Uterus (tissue), 2 donors: ENCODE data around the gene EPHA4.

Source experiments
- POLR2A ChIP-seq, 2 donors: fragments of 450-650 bp; IDR thresholded peaks; one replicate each; pipeline ENCODE4 v1.6.1; 2016; ENCODE audit warnings: antibody characterized with exemption in 2 of 2, mild to moderate bottlenecking in 1 of 2, moderate library complexity in 1 of 2
- TF ChIP-seq, protein P1 (sequence below), 4 experiments: fragments of 200-600 bp in 2 of 4; fragments of 450-650 bp in 2 of 4; sonication (generic) in 2 of 4; IDR thresholded peaks; one replicate each; pipeline ENCODE4 v1.5.1; 2016 to 2019; ENCODE audit warnings: antibody characterized with exemption in 4 of 4, mild to moderate bottlenecking in 2 of 4, moderate library complexity in 1 of 4

DNA sequence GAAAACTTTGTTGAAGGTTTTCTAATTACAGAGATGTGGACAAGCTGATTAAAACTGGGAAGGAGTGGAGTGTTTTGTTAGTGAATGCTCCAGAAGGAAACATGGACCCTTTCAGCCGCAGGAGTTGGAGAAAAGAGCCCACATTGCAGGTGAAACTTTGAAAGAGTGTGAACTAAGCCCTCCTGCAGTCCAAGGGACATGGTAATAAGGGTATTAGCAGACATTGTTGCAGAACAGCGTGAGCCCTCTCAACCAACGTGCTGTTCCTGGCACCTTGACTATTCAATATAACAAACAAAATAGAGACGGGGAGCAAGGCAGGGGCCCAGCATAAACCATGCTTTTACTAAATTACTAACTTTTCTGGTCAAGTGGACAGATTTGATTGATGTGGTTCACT, 122.7 kb downstream of the EPHA4 start:
- TF ChIP-seq, protein P1, sequence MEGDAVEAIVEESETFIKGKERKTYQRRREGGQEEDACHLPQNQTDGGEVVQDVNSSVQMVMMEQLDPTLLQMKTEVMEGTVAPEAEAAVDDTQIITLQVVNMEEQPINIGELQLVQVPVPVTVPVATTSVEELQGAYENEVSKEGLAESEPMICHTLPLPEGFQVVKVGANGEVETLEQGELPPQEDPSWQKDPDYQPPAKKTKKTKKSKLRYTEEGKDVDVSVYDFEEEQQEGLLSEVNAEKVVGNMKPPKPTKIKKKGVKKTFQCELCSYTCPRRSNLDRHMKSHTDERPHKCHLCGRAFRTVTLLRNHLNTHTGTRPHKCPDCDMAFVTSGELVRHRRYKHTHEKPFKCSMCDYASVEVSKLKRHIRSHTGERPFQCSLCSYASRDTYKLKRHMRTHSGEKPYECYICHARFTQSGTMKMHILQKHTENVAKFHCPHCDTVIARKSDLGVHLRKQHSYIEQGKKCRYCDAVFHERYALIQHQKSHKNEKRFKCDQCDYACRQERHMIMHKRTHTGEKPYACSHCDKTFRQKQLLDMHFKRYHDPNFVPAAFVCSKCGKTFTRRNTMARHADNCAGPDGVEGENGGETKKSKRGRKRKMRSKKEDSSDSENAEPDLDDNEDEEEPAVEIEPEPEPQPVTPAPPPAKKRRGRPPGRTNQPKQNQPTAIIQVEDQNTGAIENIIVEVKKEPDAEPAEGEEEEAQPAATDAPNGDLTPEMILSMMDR (IDR thresholded peaks at IDR 0.05), result no peak
- no peak for TF ChIP-seq POLR2A (IDR thresholded peaks at IDR 0.05)
